Adrenal gland (tissue), 5 donors: ENCODE measurements around the gene CAB39.

Source experiments
- POLR2A ChIP-seq, 2 donors: fragments of 450-650 bp; IDR thresholded peaks; one replicate each; pipeline ENCODE4 v1.6.1; 2017; ENCODE audit warnings: antibody characterized with exemption in 2 of 2, mild to moderate bottlenecking in 2 of 2, moderate library complexity in 1 of 2
- TF ChIP-seq, protein P1 (sequence below), 6 experiments: fragments of 450-650 bp in 4 of 6; fragments of 200-600 bp in 2 of 6; sonication (generic) in 1 of 6; IDR thresholded peaks; 1 replicate in 5 of 6; 2 replicates in 1 of 6; pipeline versions ENCODE4 v1.5.1 to v1.8.0; 2016 to 2021; ENCODE audit warnings: antibody characterized with exemption in 6 of 6, mild to moderate bottlenecking in 2 of 6, moderate library complexity in 1 of 6
- donor health status: DM: no; HTN: no; CAD: no.

DNA sequence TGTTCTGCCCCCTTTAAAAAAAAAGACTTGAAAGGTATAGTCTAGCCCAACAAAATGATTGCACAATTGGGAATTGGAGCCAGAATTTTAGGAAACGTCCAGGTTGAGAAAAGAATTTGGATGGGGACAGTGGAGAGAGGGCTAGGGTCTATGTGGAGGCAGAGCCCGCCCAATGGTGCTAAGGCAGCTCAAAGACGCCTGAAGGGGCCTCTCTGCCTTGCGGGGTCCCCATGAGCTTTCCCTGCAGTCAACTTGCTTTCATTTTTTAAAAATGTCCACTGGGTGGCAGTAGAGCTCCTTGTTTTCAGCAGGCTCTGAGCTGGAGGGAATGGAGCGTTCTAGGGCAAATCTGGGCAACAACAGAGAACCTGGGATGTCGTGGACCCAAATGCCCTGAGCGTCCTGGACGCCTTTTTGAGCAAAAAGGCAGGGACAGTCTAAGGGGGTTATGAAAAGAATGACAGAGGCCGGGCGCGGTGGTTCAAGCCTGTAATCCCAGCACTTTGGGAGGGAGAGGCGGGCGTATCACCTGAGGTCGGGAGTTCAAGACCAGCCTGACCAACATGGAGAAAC lies 111.8 kb downstream of the CAB39 start:
- TF ChIP-seq, protein P1, sequence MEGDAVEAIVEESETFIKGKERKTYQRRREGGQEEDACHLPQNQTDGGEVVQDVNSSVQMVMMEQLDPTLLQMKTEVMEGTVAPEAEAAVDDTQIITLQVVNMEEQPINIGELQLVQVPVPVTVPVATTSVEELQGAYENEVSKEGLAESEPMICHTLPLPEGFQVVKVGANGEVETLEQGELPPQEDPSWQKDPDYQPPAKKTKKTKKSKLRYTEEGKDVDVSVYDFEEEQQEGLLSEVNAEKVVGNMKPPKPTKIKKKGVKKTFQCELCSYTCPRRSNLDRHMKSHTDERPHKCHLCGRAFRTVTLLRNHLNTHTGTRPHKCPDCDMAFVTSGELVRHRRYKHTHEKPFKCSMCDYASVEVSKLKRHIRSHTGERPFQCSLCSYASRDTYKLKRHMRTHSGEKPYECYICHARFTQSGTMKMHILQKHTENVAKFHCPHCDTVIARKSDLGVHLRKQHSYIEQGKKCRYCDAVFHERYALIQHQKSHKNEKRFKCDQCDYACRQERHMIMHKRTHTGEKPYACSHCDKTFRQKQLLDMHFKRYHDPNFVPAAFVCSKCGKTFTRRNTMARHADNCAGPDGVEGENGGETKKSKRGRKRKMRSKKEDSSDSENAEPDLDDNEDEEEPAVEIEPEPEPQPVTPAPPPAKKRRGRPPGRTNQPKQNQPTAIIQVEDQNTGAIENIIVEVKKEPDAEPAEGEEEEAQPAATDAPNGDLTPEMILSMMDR (IDR thresholded peaks at IDR 0.05), result peak; percentile 63 to 78 (median 74)
- no peak for TF ChIP-seq POLR2A (IDR thresholded peaks at IDR 0.05)
